Fibroblast of skin of back (primary cell): ENCODE results near the gene FARP2.

Source experiments
- DNase-seq: peaks from one replicate; pipeline ENCODE4 v3.0.0-alpha.2; 2013

Gene FARP2

DNA sequence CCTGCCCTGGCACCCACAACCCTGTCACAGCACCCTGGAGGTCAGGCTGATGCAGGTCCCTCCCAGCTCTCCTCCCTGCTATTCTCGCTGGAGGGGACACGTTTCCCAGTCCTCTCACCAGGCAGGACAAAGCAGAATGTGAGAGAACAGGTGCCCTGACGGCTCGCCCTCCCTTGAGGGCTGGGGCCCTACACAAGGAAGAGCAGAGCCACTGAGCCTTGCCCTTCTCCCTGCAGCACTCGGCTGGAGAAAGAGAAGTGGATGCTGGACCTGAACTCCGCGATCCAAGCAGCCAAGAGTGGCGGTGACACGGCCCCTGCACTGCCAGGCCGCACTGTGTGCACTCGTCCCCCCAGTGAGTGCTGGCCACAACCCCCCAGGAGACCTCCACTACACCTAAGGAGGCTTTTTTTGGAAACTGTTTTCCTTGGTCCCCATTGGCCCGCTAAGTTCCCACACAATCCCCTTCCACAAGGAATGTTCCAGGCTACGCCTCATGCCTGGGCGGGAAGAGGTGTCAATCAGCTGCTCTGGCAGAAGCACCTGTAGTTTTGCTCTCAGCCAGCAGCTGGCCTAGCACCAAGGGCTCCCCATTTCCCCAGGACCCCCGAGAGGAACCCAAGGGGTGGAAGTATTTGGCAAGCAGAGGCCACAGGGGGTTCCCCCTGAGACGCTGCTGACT is 134.9 kb downstream of the FARP2 start:
- no peak for DNase-seq

DNA sequence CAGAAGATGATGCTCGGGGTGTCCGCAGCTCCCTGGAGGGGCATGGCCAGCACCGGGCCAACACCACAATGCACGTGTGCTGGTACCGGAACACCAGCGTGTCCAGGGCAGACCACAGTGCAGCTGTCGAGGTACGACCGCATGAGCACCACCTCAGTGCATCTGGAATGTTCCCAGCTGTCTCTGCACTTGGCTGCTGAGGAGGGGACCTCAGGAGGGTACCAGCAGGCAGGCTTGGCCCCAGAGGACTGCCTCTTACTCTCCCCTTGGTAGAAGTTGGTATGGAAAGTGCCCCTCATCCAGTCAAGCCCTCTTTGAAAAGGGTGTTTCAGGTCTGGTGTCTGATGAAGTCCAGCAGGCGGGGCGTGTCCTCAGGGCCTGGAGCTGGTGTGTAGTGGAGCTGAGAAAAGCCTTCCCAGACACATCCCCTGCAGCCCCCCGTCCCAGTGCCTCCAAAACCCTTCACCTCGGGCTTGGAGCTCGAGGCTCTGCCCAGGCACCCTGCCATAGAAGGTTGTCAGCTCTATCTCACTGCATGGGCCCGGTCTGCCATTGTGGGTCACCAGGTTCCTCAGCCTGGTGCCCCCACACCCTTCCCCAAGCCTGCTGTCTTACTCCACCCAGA is 135.6 kb downstream of the FARP2 start:
- no peak for DNase-seq

DNA sequence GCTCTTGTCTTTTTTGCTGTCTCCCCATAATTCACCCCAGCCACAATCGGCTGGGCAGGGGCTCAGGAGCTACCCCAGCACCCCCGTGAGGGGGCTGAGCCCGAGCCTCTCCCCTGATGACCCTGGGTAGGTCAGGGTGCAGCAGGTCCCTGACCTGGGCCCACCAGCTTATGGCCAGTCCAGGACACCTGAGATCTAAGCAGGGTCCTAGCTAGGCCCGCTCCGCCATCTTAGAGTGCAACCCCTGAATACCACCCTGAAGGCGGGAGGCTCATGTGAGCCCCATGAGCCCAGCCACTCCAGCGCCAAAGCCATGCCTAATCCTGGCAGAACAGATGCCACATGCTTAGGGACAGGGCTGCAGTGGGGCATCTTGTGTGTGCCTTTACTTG is 136.1 kb downstream of the FARP2 start:
- DNase-seq = no peak

DNA sequence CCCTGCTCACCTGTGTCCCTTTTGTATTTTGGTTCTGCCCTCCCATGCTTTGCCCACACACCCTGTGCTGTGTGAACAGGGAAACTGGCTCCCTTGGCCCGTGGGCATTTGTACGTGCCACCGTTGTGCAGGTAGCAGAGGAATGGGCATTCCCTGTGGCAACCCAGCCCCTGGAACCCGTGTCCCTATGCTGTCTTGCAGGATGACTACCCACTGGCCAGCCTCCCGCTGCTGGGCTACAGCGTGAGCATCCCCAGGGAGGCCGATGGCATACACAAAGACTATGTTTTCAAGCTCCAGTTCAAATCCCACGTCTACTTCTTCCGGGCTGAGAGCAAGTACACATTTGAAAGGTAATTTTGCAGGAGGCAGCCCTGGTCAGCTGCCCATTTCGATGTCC is 137.0 kb downstream of the FARP2 start:
- no peak for DNase-seq

DNA sequence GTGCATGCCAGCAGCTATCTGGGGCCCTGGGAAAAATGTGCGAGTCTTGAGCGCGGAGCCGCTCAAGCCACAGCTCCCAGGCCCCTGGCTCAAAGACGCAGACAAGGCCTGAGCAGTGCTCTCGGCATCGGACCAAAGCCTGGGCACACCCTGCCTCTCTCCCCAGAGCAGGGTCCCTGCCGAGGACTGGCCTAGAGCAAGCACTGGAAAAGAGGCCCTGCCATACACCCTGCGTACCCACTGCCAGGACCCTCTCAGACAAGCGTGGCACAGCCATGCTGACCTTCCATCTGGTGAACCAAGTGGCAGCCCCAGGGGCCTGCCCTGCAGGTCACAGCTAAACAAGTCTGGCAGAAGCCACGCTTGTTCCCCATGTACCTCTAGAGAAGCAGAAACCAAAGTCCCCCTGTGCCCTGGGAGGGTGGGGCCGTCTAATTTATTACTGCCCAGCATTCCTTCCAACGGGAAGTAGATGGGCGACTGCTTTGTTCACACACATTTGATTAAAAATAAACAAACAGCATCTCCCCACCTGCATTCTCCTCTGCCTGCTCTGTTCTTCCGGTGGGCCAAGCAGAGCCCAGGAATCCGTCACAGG is 138.3 kb downstream of the FARP2 start:
- no peak for DNase-seq

DNA sequence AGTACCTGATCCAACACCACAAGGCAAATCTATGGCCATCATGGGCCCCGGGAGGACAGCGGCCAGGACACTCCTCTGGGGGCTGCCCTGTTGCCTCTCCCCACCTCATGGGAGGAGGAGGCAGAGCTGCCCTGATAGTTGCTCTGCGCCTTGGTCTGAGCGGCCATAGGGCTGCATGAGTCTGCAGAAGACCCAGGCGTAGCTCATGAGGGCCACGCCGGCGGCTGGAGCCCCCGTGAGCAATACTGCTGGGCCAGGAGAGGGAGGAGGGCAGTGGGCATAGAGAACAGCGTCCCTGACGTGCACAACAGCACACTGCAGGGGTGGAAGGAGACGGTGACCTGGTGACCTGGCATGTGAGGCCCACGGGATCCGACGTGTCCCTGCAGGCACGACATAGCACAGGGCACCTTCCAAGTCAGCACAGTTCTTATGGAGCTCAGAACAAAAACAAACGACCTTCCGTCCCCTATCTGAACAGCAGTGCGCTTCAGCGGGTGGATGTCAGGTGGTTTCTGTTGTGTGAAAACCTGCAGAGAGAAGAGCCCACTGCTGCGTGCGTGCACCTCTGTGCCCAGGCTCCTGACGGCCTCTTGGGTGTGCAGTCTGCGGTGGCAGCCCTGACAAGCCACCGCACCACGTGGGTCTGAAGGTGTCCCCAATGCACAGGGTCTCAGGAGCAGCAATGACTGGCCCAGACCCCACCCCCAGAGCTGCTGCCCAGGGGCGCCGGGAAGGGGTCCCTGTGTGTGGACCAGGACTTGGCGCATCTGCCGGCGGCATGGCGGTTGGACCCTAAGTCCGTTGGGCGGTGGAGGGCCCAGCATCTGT is 139.3 kb downstream of the FARP2 start:
- DNase-seq = no peak

DNA sequence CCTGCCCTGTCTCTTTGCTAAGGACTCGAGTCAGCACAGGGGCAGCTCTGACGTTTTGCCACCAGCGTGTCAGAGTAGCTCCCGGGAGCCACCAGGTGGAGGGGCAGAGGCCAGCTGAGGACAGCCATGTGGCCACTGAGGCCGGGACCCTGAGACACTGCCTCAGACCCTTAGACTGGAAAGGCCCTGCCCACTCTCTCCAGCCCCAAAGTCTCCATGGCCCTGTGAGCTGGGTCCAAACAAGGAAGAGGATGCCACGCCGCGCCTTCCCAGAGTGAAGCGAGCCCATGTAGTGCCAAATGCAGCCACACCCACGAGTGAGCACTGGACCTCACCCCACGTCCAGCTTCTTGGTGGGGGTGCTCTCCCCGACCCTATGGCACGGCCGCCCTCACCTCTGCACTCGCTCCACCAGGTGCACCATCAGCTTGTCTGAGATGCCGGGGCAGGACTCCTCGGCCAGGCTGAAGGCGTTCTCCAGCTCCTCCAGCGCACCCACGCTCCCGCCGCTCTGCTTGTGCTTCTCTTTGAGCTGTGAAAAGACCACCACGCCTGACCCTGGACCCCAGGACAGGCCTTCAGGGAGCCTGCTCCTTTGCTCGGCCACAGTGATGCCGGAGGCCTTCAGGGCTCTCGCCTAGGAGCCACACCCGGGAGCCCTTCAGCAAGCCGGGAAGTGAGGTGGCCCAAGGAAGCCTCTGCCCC is 140.1 kb downstream of the FARP2 start:
- no peak for DNase-seq

DNA sequence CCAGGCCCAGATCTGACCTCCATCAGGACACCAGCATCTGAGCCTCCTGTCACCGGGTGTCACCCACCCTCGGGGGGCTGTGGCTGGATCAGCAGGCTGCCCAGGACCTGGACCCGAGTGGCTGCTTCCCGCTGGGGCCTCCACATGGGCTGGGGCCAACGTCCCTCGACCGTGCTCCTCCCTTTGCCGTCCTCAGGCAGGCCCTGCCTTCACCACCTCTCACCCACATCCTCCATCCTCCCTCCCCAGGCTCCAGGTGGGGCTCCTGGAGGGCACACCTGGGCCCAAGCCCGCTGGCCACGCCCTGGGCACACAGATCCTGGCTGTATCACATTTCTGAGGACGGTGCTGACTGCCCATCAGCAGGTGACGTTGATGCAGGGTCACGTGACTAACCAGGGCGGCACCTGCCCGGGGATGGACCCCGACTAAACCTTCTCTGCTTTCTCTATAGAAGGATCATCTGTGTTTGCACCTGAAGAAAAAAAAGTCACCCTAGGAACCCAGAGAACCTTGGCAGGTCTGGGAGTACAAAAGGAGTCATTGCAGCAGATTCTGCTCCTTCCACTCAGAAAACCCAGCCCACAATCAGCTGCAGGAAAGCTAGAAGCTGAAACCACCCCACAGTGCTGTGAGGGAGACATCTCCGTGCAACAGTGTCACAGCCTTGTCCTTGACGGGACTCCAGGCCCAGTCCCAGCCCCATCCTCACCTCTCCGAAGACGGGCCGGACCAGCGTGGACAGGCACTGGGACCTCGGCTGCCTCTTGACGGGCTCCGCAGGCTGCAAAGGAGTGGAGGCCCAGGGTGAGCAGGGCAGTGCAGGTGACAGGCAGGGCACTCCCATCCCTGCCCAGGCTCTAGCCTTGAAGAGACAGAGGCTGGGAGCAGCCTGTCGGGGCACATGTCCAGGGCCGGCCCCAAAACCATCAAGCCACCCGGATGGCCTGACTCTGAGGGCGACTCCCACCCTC is 141.1 kb downstream of the FARP2 start:
- no peak for DNase-seq

DNA sequence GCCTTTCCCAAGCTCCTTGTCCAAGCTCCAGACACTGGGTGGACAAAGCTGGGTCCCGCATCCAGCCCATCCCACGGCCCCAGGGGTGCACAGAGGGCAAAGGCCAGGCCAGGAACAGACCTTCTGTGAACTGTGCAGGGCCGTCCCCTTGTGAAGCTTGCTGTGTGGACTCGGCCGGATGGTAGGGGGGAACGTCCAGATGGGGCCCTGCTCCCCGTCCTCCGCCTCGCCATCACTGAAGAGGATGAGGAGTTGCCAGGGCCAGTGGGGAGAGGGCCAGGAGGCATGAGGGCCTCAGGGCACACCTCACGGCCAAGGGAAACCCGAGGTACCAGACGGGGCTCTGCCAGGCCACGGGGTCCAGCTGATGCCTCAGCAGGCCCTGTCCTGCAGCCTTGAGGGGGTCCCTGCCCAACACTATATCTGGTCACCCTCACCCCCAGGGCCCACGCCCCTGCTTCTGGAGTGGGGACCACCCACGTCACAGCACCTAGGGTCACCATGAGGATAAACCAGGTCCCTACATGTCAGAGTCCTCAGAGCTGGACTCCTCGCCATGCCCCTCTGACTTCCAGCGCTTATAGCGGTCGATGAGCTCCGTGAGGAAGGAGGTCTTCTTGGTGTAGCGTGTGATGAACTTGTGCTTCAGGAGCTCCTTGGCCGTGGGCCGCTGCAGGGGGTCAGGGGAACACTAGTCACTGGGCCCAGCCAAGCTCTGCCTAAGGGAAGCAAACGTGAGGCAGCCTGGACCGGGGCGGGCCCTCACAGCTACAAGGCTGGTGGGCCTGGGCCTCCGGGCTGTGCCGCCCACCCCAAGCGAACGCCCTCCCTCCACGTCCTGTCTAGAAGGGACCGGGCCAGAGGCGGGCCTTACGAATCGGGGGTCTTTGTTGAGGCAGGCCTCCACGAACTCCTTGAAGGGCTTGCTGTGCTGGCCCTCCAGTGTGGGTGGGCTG is 142.3 kb downstream of the FARP2 start:
- no peak for DNase-seq

DNA sequence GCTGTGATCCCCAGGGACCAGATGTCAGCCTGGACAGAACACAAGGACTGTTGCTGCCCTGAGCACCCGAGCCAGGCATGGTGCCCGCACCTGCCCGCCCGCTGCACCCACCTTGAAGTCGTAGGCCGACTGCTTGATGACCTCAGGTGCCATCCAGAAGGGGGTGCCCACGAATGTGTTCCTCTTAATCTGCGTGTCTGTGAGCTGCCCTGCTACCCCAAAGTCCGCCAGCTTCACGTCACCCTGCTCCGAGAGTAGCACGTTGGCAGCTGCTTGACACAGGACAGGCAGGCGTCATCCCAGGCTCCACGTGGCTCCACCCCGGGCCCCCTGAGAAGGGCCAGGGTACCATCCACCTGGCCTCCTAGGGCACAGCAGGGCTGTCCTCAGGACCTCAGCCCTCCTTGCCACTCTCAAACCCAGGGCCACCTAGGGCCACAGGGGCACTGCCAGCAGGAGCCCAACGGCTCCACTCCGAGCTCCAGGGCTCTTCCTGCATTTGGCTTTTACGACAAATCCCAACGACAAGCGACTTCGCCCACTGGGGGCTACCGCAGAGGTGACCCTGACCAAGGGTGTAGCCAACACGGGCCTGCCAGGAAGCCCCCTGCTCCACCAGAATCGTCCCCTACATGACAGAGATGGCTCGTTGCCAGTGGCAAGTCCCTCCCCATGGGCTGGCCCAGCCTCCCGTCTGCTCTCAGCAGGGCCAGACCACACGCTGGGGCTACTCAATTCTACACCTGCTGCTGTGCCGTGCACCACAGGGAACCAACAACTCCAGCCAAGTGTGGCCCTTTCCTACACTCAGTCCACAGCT is 143.3 kb downstream of the FARP2 start:
- DNase-seq = no peak

DNA sequence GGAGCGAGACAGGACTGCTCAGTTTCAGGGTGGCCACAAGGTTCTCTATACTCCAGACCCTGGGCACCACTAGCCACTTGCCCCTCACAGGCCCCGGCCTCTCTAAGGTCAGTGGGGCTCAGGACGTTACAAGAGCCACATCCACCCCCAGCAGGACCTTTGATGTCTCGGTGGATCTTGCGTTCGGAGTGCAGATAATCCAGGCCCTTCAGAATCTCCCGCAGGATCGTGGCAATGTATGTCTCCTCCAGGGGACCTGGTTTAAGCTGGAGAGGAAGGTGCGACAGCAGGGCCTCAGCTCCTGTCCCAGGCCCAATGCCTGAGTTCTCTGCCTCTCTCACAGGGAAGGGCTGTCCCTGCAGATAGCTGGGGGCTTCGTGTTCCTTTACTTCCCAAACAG is 143.9 kb downstream of the FARP2 start:
- DNase-seq = no peak

DNA sequence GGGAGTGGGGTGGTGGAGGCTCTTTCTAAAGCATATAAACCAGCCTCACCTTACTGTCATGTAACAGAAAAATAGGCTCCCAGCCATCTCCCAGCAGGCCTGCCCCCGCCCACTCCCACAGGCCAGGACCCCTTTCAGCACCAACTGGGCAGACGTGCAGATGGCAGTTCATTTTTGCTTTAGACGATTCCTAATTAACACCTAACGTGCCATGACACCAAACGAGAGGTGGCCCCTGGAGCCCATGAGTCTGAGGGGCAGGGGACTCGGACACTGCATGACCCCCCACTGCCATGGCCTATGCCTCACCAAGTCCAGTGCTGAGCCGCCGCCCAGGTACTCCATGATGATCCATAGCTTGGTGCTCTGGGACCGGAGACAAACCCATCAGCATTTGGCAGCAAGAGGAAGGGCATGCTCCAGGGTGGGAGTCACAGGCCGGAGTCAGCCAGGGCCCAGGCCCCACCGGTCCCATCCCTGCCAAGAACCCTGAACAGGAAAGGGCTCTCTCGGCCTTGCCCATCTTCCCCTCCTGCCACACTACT is 144.4 kb downstream of the FARP2 start:
- no peak for DNase-seq

DNA sequence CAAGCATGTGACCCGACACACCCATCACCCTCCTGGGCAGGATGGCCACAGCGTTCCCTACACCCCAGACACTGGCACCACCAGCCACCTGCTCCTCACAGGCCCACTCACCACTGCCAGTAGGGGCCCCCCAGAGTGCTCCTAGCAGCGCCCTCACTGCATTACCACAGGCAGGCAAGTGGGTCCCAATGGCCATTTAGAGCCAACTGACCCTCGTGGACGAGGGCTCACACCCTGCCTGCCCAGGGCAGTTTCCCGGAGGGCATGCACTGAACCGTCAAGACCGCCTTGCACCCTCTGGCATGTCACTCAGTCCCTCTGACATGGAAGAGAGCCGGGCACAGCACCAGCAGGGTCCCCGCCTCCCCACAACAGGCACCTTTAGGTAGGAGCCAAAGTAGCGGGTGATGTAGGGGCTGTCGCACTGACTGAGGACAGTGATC is 145.0 kb downstream of the FARP2 start:
- DNase-seq = no peak

DNA sequence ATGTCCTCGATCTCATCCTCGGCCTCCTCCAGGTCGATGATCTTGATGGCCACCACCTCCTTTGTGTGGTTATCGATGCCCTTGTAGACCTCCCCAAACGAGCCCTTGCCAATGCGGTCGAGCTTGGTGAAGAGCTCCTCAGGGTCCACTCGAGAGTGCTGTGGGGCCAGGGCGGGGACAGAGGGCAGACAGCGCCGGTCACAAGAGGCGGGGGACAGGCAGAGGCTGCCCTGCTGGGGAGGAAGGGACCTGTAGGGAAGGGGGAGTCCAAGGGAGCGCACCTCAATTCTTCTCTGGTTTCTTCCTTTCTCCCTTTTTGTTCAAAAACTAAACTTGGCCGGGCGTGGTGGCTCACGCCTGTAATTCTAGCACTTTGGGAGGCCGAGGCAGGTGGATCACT is 145.5 kb downstream of the FARP2 start:
- DNase-seq = no peak

DNA sequence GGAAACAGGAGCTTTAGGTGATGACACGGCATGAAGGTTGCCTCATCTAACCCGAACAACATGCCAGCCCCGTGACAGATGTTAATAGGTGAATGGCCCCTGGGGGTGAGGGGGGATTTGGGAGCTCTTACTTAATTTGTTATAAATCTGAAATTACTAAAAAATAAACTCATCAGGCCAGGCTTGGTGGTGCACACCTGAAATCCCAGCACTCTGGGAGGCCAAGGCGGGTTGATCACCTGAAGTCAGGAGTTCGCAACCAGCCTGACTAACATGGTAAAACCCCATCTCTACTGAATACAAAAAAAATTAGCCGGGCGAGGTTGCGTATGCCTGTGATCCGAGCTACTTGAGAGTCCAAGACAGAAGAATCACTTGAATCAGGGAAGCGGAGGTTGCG is 146.2 kb downstream of the FARP2 start:
- no peak for DNase-seq

DNA sequence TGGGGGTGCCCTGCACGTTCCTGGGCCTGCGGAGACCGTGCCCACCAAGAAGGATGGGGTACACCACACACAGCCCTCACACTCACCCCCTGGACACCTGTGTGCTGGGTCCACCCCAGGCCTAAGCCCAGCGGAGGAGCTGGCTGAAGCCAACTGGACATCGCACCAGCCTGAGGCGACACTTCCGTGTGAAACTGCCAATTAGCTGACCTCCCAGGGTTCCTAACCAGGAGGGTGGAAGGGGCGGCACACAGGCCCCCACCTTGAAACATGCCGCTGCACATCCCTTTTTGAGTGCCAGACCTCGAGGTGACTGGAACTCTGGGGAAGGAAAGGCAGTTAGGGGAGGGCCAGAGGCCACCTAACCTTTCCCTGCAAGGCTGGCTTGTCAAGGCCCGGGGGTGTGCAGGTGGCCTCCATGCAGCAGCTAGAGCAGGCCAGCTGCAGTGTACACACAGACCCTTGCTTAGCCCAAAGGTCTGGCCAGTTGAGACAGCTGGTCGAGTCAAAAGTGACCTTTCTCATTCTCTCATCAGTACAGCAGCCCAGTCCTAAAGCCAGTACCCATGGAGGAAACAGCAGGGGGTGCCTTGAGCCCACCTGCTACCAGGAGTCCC is 147.8 kb downstream of the FARP2 start:
- no peak for DNase-seq

DNA sequence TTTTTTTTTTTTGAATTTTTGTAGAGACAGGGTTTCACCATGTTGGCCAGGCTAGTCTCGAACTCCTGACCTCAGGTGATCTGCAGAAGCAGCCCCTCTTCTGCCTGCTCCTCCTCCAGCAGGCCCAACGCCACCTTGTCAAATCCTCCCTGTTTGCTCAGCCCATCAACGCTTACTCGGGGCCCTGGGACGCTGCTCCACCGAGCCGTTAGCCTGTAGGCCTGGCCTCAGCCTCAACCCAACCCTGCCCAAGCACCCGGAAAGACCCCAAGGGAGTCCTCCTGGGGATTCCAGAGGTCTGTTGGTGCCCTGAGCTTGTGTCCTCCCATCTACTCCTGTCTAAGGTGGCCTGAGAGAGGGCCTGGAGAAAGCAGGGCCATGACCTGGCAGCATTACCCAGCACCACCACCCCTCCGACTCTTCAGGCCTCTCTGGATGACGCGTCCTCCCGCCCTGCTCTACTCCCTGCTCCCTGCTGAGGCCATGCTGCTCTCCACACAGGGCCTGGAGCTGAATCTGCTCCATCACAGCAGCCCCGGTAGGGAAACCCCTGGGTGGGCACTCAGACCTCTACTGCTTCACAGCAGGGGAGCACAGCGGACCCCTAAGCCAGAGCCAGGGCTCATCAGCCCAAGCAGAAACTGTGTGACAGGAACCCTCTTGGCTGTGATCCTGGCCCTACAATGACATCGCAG is 149.1 kb downstream of the FARP2 start:
- no peak for DNase-seq

DNA sequence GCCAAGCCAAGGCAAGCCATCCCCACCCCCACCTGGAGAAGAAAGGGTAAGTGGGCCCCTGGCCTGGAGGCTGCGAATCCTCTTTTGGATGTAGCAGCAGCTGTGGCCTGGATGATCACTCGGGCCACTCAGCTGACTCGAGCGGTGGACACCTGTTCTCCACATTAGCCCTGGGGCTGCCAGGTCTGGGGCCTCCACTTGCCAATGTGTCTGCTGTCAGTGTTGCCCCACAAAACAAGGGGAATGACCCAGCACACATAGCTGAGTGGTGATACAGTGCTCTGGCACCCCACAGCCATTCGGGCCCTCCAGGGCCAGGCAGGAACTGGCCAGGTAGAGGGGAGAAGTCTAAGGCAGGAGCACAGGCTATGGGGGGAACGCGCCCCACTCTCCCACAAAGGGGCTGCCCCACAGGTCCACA is 149.7 kb downstream of the FARP2 start:
- no peak for DNase-seq
